ENCODE results near the gene KCMF1.
"Not testable (repeated sequence)": the region's sequence is repeated elsewhere in the genome, so short reads cannot be mapped to it uniquely, and the experiment has no call there.

The KCMF1 gene

DNA sequence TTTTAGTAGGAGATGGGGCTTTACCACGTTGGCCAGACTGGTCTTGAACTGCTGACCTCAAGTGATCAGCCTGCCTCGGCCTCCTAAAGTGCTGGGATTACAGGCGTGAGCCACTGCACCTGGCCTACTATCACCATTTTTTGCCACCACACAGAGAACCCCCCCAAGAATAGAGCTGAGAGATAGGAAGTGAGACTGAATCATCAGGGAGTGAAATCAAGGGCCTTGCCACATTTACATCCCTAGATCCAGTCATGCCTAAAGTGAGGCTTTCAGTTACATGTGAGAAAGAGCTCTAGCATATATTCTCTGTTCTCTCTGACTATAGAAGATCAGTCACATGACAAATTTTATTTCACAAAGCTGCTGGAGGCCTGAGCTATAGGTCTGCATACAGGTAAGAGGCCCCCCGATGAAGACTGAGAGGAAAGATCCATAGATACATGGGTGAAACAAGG lies 28.0 kb upstream of the KCMF1 start:
- peak overlapping the region; percentile 59 for H3K4me3 ChIP-seq (ENCODE audit: low read depth, low read length)
- DNase-seq (ENCODE audit: low read depth): peak; percentile 93
- TF ChIP-seq CTCF (IDR thresholded peaks at IDR 0.05; ENCODE audit: low read depth, low read length, missing control alignments): no peak

- no peak for DNase-seq (ENCODE audit: low read depth)
- TF ChIP-seq CTCF (IDR thresholded peaks at IDR 0.05; ENCODE audit: low read depth, low read length, missing control alignments): no peak
- peak overlapping the region; percentile 59 for H3K4me3 ChIP-seq (ENCODE audit: low read depth, low read length)
Measured at GRCh38 chr2:84944295-84944909, 26.6 kb upstream of the KCMF1 start.

GRCh38 chr2:84945838-84946203 lies 25.1 kb upstream of the KCMF1 start:
- DNase-seq (ENCODE audit: low read depth): not testable (repeated sequence)
- peak overlapping the region; percentile 59 for H3K4me3 ChIP-seq (ENCODE audit: low read depth, low read length)

DNA sequence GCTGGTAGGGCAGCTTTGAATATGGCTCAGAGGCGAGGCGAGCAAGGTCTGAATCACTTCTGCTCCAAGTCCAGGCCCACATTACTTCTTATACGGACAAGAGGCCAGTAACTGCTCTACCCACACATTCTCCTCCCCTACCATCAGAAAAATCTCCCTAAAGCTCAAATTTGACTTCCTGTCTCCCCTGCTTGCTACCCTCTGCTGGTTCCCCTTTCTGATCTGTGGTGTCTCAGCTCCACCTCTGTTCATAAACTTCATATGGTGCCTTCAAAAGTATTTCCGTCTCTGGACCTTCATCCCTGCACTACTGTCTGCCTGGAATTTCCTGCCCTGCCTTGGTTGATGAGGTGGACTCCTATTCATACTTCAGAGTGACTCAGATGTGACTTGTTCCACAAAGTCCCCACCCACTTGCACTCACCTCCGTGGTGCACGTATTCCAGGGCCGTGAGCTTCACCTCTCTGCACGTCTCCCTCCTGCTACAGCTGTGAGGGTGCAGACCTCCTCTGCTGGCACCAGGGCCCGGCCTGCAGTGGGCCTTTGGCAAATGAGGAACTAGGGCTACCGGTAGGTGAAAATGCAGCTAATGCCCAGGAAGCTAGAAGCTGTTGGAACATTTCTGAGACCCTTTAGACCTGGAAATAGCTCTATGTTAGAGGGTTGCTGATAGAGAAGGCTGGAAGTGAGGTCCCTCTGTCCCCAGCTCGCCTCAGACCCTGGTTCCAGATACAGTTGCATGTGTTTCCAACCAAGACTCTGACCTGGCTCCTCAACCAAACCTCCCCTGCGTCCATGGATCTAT lies 24.6 kb upstream of the KCMF1 start:
- peak; percentile 7 for TF ChIP-seq CTCF (IDR thresholded peaks at IDR 0.05; ENCODE audit: low read depth, low read length, missing control alignments)
- DNase-seq (ENCODE audit: low read depth): peak; percentile 84
- peak overlapping the region; percentile 43 for H3K4me3 ChIP-seq (ENCODE audit: low read depth, low read length)

GRCh38 chr2:84947010-84947593 lies 23.9 kb upstream of the KCMF1 start:
- no peak for DNase-seq (ENCODE audit: low read depth)
- peak overlapping the region; percentile 43; the same call in 1 of the 2 replicates for H3K4me3 ChIP-seq (ENCODE audit: low read depth, low read length)
- TF ChIP-seq CTCF (IDR thresholded peaks at IDR 0.05; ENCODE audit: low read depth, low read length, missing control alignments): no peak

GRCh38 chr2:84953535-84953934 lies 17.4 kb upstream of the KCMF1 start:
- DNase-seq (ENCODE audit: low read depth): no peak
- TF ChIP-seq CTCF (IDR thresholded peaks at IDR 0.05; ENCODE audit: low read depth, low read length, missing control alignments): no peak
- no peak overlapping the region for H3K4me3 ChIP-seq (ENCODE audit: low read depth, low read length)

- no peak overlapping the region for H3K4me3 ChIP-seq (ENCODE audit: low read depth, low read length)
- no peak for TF ChIP-seq CTCF (IDR thresholded peaks at IDR 0.05; ENCODE audit: low read depth, low read length, missing control alignments)
- no peak for DNase-seq (ENCODE audit: low read depth)
Measured at GRCh38 chr2:84954329-84954728, 16.6 kb upstream of the KCMF1 start.

All from GM12864 (cell line).